Heart right ventricle (tissue), 16 donors: ENCODE data around the gene BLVRB. TPM values are rescaled to one million over a fixed set of nuclear protein-coding genes. Genes with fewer than 3 reads are reported as not detected.
A peak's percentile ranks its signal among the peaks of the same experiment; 100 is the strongest.
"Not testable (repeated sequence)": the region's sequence is repeated elsewhere in the genome, so short reads cannot be mapped to it uniquely, and the experiment has no call there.

Source experiments
- ATAC-seq, 8 donors: fragments of 200-7000 bp; cut with Tn5 transposase; one replicate each; pipeline ENCODE4 v1.9.1; 2020; ENCODE audit warnings: mild to moderate bottlenecking in 8 of 8, moderate library complexity in 8 of 8, moderate number of reproducible peaks in 1 of 8
- DNase-seq, 2 donors: peaks; one replicate each; pipeline ENCODE4 v3.0.0-alpha.2; 2020
- H3K27ac ChIP-seq, 10 donors: fragments of 200-600 bp; sonication (generic) in 2 of 10; one replicate each; pipeline versions ENCODE4 v1.5.0 to v1.8.0; 2020 to 2022; ENCODE audit warnings: mild to moderate bottlenecking in 3 of 10
- H3K27me3 ChIP-seq, 7 donors: fragments of 200-600 bp; one replicate each; pipeline ENCODE4 v1.8.0; 2021 to 2022; ENCODE audit warnings: mild to moderate bottlenecking in 2 of 7
- H3K36me3 ChIP-seq, 9 donors: fragments of 200-600 bp; sonication (generic) in 1 of 9; one replicate each; pipeline versions ENCODE4 v1.5.0 to v1.8.0; 2020 to 2022; ENCODE audit warnings: mild to moderate bottlenecking in 2 of 9
- H3K4me1 ChIP-seq, 9 donors: fragments of 200-600 bp; sonication (generic) in 1 of 9; one replicate each; pipeline versions ENCODE4 v1.5.0 to v1.8.0; 2020 to 2022; ENCODE audit warnings: mild to moderate bottlenecking in 4 of 9
- H3K4me3 ChIP-seq, 10 donors: fragments of 200-600 bp; sonication (generic) in 2 of 10; one replicate each; pipeline versions ENCODE4 v1.5.0 to v1.8.0; 2020 to 2022; ENCODE audit warnings: mild to moderate bottlenecking in 7 of 10, moderate library complexity in 2 of 10
- H3K9me3 ChIP-seq, 11 donors: fragments of 200-600 bp in 10 of 11; sonication (generic) in 2 of 11; one replicate each; pipeline versions ENCODE4 v1.5.0 to v1.8.0; 2013 to 2022; ENCODE audit warnings: mild to moderate bottlenecking in 2 of 11, control low read depth in 1 of 11, moderate library complexity in 1 of 11
- CTCF ChIP-seq, 9 donors: fragments of 200-600 bp; sonication (generic) in 2 of 9; IDR thresholded peaks; one replicate each; pipeline versions ENCODE4 v1.5.0 to v1.8.0; 2021 to 2022; ENCODE audit warnings: antibody characterized with exemption in 9 of 9, mild to moderate bottlenecking in 5 of 9, moderate library complexity in 1 of 9
- WGBS, 2 donors: extraction: QIAGEN DNeasy Blood & Tissue Kit; methylation state at CpG; one replicate each; pipeline ENCODE4 v1.1.7; 2013; ENCODE audit warnings: inconsistent platforms in 1 of 2; 5-methylcytosine and 5-hydroxymethylcytosine counted together
- intact Hi-C, 10 donors: fragments of 100-400 bp; cut with DNase I; formaldehyde crosslinking; loops; one replicate each; pipeline versions ENCODE4 v1.11.1 to v1.14.2; 2022
- polyA plus RNA-seq, 2 donors: library from polyadenylated mRNA; stranded (reverse); fragments of 200-250 nt; gene quantifications; one replicate each; pipeline ENCODE4 v1.2.3, GENCODE V29; 2013
- total RNA-seq, 10 donors: library from RNA; stranded (reverse); fragmentation: NEBNext Ultra II Directional in 3 of 10; extraction: Animal tissue kit (Norgen Biotek cat#: 25700) in 3 of 10; gene quantifications; one replicate each; pipeline versions ENCODE4 v1.2.1 to v1.2.4, GENCODE V29; 2021 to 2023
- donor health status: Arrhythmogenic right ventricular cardiomyopathy.
- donor health status: ischemic (EF 13 %, LVEDD 7.1; RV severe dilation, severe dysfunction).
- donor health status: healthy with polysubstance abuse.
- donor health status: DM: no; HTN: yes; CAD: no.
- donor health status: DM: no; HTN: no; CAD: no.
- donor health status: ischemic (EF 25% LVEDD 6.9; RV normal size, moderate dysfunction).
- donor health status: ischemic (EF 25% LVEDD 5.7; RV mildly dilated, moderate dysfunction).
- donor health status: healthy.
- donor health status: DM: yes; HTN: yes; CAD: no.
- donor health status: Ischemic cardiomyopathy.
- donor health status: ischemic (EF 35%, LVEDD 5.7; RV mildly dilated, moderate dysfunction).
- donor health status: nonischemic (EF 11% LVEDD 7.7; RV severe dilation, severe dysfunction).
- donor health status: DM: yes; HTN: yes; CAD: no.
- donor health status: PGD.
- donor health status: ischemic (EF 29% LVEDD 5.4; RV normal size, mild dysfunction).
- donor health status: nonischemic (EF 23%, LVEDD 6.1; RV moderate dilation, normal function).

Gene BLVRB
- total and polyA plus RNA-seq, 12 donors, result 70.9 to 213 (median 95.1) TPM

GRCh38 chr19:40457048-40457447, 8.5 kb downstream of the BLVRB start:
- H3K27me3 ChIP-seq, result no peaks in the 10 kb centered on the region
- no peak overlapping the region for H3K27ac ChIP-seq
- H3K36me3 ChIP-seq, result peaks cover 0 to 50% (median 4%) of the 10 kb centered on the region in 9 donors
- H3K4me3 ChIP-seq, result no peak overlapping the region
- TF ChIP-seq CTCF (IDR thresholded peaks at IDR 0.05), result no peak
- no peaks in the 10 kb centered on the region for H3K9me3 ChIP-seq
- DNase-seq, result no peak
- WGBS, 2 donors, result 80 to 94% methylated on average over 5 of the region's 5 CpGs
- intact Hi-C loops, result no loop called here
- peaks cover 0 to 12% (median 0%) of the 10 kb centered on the region in 9 donors for H3K4me1 ChIP-seq
- ATAC-seq, result no peak

GRCh38 chr19:40453943-40454342, 11.6 kb downstream of the BLVRB start:
- peaks cover 0 to 73% (median 5%) of the 10 kb centered on the region in 9 donors for H3K36me3 ChIP-seq
- intact Hi-C loops, H3K9me3 ChIP-seq, ATAC-seq, H3K4me1 ChIP-seq, DNase-seq, H3K27ac ChIP-seq, H3K27me3 ChIP-seq, H3K4me3 ChIP-seq: not testable (repeated sequence)
- 97% methylated on average over 6 of the region's 6 CpGs for WGBS, 2 donors

GRCh38 chr19:40453151-40453735, 12.3 kb downstream of the BLVRB start:
- H3K27ac ChIP-seq, result no peak overlapping the region
- intact Hi-C loops, result no loop called here
- DNase-seq (no peak), ATAC-seq (no peak)
- no peaks in the 10 kb centered on the region for H3K27me3 ChIP-seq
- no peak for TF ChIP-seq CTCF (IDR thresholded peaks at IDR 0.05)
- no peak overlapping the region for H3K4me3 ChIP-seq
- 86 to 87% methylated on average over 5 of the region's 5 CpGs for WGBS, 2 donors
- H3K4me1 ChIP-seq, result no peaks in the 10 kb centered on the region
- peaks cover 0 to 80% (median 10%) of the 10 kb centered on the region in 9 donors for H3K36me3 ChIP-seq
- no peaks in the 10 kb centered on the region for H3K9me3 ChIP-seq

GRCh38 chr19:40452016-40452415, 13.5 kb downstream of the BLVRB start:
- no peak for TF ChIP-seq CTCF (IDR thresholded peaks at IDR 0.05)
- intact Hi-C loops, result no loop called here
- H3K36me3 ChIP-seq, result peaks cover 0 to 79% (median 14%) of the 10 kb centered on the region in 9 donors
- no peak overlapping the region for H3K4me3 ChIP-seq
- no peaks in the 10 kb centered on the region for H3K4me1 ChIP-seq
- peak in 3 of 8 donors; percentile 7 to 38 (median 25) for ATAC-seq
- no peak overlapping the region for H3K27ac ChIP-seq
- no peaks in the 10 kb centered on the region for H3K9me3 ChIP-seq
- DNase-seq, result no peak
- WGBS, 2 donors, result 65 to 71% methylated on average over 5 of the region's 5 CpGs
- H3K27me3 ChIP-seq, result no peaks in the 10 kb centered on the region

- DNase-seq, result no peak
- no peak for ATAC-seq
- intact Hi-C loops, result no loop called here
Measured at GRCh38 chr19:40450664-40451063, 14.9 kb downstream of the BLVRB start.

More at GRCh38 chr19:40450664-40451063, 14.9 kb downstream of the BLVRB start:
- TF ChIP-seq CTCF (IDR thresholded peaks at IDR 0.05), result no peak
- Histone ChIP-seq H3K27me3 (no peaks in the 10 kb centered on the region), H3K4me3 (no peak overlapping the region), H3K27ac (no peak overlapping the region), H3K4me1 (no peaks in the 10 kb centered on the region), H3K36me3 (peaks cover 0 to 67% (median 14%) of the 10 kb centered on the region in 9 donors), H3K9me3 (no peaks in the 10 kb centered on the region)
- WGBS, 2 donors, result 93 to 99% methylated on average over 4 of the region's 4 CpGs
